Choroid plexus epithelial cell (primary cell): Measurements from ENCODE around the gene PITPNM3.

Source experiments
- DNase-seq: peaks from one replicate; pipeline ENCODE4 v3.0.0-alpha.2; 2010; ENCODE audit warnings: low read depth
- H3K4me3 ChIP-seq: 2 replicates; pipeline ENCODE4 v1.5.1; 2011; ENCODE audit warnings: low read depth, mild to moderate bottlenecking, control low read depth, low read length, moderate library complexity
- TF ChIP-seq, protein P1 (sequence below): conservative IDR thresholded peaks from 2 replicates; pipeline ENCODE4 v1.5.1; 2011; ENCODE audit warnings: low read depth, mild to moderate bottlenecking, control low read depth, inconsistent platforms, low read length, moderate library complexity

Gene PITPNM3

DNA sequence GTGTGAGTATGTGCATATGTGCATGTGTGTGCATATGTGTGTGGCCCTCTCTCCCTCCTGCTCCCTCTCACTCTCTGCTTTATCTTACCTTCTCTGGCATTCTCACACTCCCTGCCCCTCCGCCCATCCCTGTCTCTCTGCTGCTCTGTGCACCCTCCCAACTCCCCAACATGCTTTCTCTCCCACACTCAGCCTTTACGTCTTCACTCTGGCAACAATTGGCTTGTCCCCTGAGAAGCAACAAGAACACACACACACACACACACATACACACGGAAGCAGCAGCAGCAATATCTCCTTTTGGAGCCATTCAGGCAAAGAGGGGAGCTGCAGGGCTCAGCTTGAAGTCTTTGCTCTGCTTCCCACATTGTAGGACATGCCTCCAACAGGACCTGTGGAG is 27.8 kb downstream of the PITPNM3 start:
- H3K4me3 ChIP-seq = no peak overlapping the region

GRCh38 chr17:6526362-6527152 is 29.8 kb downstream of the PITPNM3 start:
- H3K4me3 ChIP-seq = no peak overlapping the region
- DNase-seq = peak; percentile 35
- TF ChIP-seq, protein P1, sequence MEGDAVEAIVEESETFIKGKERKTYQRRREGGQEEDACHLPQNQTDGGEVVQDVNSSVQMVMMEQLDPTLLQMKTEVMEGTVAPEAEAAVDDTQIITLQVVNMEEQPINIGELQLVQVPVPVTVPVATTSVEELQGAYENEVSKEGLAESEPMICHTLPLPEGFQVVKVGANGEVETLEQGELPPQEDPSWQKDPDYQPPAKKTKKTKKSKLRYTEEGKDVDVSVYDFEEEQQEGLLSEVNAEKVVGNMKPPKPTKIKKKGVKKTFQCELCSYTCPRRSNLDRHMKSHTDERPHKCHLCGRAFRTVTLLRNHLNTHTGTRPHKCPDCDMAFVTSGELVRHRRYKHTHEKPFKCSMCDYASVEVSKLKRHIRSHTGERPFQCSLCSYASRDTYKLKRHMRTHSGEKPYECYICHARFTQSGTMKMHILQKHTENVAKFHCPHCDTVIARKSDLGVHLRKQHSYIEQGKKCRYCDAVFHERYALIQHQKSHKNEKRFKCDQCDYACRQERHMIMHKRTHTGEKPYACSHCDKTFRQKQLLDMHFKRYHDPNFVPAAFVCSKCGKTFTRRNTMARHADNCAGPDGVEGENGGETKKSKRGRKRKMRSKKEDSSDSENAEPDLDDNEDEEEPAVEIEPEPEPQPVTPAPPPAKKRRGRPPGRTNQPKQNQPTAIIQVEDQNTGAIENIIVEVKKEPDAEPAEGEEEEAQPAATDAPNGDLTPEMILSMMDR = no peak

More for the DNA sequence above, 27.8 kb downstream of the PITPNM3 start:
- TF ChIP-seq, protein P1 = no peak
- DNase-seq = no peak

- H3K4me3 ChIP-seq = no peak overlapping the region
- no peak for DNase-seq
- TF ChIP-seq, protein P1 = no peak
Measured at GRCh38 chr17:6525731-6526130, 30.6 kb downstream of the PITPNM3 start.

DNA sequence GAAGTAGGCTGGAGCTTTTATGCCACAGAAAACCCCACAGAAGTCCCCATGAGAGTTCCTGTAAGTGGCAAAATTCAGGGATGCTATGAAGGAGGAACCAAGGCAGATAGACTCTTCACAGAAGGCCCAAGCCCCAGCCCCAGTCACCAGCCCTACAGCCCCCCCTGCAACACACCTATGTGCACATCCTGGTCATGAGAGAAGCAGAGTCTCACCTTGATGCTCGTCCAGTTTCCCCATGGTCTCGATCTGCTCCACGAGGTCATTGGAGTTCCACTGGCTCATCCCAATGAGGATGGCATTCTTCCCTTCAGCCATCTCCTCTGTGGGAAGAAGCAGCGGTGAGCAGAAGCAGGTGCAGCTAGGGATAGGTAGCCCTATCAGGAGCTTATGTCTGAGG is 31.2 kb downstream of the PITPNM3 start:
- no peak for DNase-seq
- H3K4me3 ChIP-seq = no peak overlapping the region
- TF ChIP-seq, protein P1 = no peak

GRCh38 chr17:6524520-6524919 is 31.8 kb downstream of the PITPNM3 start:
- TF ChIP-seq, protein P1 = no peak
- DNase-seq = no peak

DNA sequence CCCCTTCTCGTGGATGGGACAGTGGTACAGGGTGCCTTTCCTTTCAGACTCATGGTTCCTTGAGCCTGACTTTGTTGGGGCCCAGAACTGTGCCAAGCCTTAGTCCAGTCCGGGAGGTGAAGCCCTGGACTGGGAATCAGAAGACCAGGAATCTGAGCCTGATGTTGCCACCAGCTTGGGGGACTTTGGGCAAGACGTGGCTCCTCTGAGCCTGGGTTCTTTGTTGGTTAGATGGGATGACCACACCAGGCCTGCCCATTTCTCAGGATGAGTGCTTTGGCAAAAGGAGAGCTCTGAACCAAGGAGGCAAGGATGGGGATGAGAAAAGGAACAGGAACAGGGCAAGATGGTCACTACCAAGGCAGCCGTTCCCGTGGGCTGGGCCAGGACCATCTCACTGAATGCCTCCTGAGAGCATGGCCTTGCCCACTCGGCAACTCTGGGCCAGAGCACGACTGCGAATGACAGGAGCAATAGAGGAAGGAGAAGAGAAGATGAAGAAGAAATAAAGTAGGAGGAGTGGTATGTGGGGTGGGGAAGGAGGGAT is 32.5 kb downstream of the PITPNM3 start:
- TF ChIP-seq, protein P1 = no peak
- no peak overlapping the region for H3K4me3 ChIP-seq
- no peak for DNase-seq

More at GRCh38 chr17:6524520-6524919, 31.8 kb downstream of the PITPNM3 start:
- H3K4me3 ChIP-seq = no peak overlapping the region

DNA sequence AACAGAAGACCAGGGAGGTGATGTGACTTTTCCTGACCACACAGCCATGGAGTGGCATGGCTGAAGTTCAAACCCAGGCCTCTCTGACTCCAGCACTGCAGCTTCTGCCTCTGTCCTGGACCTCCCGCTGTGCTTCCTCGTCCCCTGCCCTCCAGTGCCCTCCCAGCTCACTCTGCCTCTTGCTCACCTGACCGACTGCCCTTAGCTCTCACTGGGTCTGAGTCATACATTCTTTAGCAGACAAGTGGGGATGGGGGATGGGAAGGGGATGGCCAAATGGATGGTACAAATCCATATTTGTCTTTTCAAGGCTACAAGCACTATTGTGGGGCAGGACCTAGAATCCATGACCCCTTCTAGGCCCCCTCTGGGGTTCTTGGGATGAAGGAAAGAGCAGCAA is 33.0 kb downstream of the PITPNM3 start:
- TF ChIP-seq, protein P1 = no peak
- peak; percentile 68 for DNase-seq
- no peak overlapping the region for H3K4me3 ChIP-seq
